ENCODE measurements around the gene TFAP2A.

Gene TFAP2A

GRCh38 chr6:10412461-10413261 lies 2.2 kb downstream of the TFAP2A start:
- Mint-ChIP-seq H3K9me3 (peaks cover 12% of the 10 kb centered on the region), H3K4me3 (peak overlapping the region; percentile 91), H3K4me1 (ENCODE audit: low read depth) (peaks cover 72% of the 10 kb centered on the region), H3K27me3 (peaks cover 92% of the 10 kb centered on the region), H3K27ac (no peak overlapping the region), H3K36me3 (ENCODE audit: low read depth) (peaks cover 7% of the 10 kb centered on the region)
- intact Hi-C loops (cut with micrococcal nuclease): no loop called here

GRCh38 chr6:10411971-10412460 lies 2.9 kb downstream of the TFAP2A start:
- Mint-ChIP-seq H3K4me3 (peak overlapping the region; percentile 91), H3K36me3 (ENCODE audit: low read depth) (peaks cover 7% of the 10 kb centered on the region), H3K4me1 (ENCODE audit: low read depth) (peaks cover 66% of the 10 kb centered on the region), H3K27me3 (peaks cover 92% of the 10 kb centered on the region), H3K27ac (no peak overlapping the region), H3K9me3 (peaks cover 12% of the 10 kb centered on the region)
- intact Hi-C loops (cut with micrococcal nuclease): no loop called here

- Mint-ChIP-seq H3K4me1 (ENCODE audit: low read depth) (peaks cover 60% of the 10 kb centered on the region), H3K27ac (no peak overlapping the region), H3K36me3 (ENCODE audit: low read depth) (peaks cover 7% of the 10 kb centered on the region), H3K4me3 (peak overlapping the region; percentile 91), H3K9me3 (peaks cover 14% of the 10 kb centered on the region), H3K27me3 (peaks cover 92% of the 10 kb centered on the region)
- intact Hi-C loops (cut with micrococcal nuclease): no loop called here
Observed at GRCh38 chr6:10411131-10411970, 3.5 kb downstream of the TFAP2A start.

GRCh38 chr6:10410207-10411050 lies 4.4 kb downstream of the TFAP2A start:
- H3K4me3 Mint-ChIP-seq: no peak overlapping the region
- peaks cover 92% of the 10 kb centered on the region for H3K27me3 Mint-ChIP-seq
- H3K4me1 Mint-ChIP-seq (ENCODE audit: low read depth): peaks cover 57% of the 10 kb centered on the region
- no peak overlapping the region for H3K27ac Mint-ChIP-seq
- H3K9me3 Mint-ChIP-seq: peaks cover 23% of the 10 kb centered on the region
- peaks cover 7% of the 10 kb centered on the region for H3K36me3 Mint-ChIP-seq (ENCODE audit: low read depth)
- intact Hi-C loops (cut with micrococcal nuclease): no loop called here

GRCh38 chr6:10409731-10410206 lies 5.1 kb downstream of the TFAP2A start:
- Mint-ChIP-seq H3K27me3 (peaks cover 92% of the 10 kb centered on the region), H3K27ac (no peak overlapping the region), H3K9me3 (peaks cover 30% of the 10 kb centered on the region), H3K4me3 (no peak overlapping the region), H3K36me3 (ENCODE audit: low read depth) (peaks cover 11% of the 10 kb centered on the region), H3K4me1 (ENCODE audit: low read depth) (peaks cover 50% of the 10 kb centered on the region)
- intact Hi-C loops (cut with micrococcal nuclease): loop anchor here (10.0 kb wide), 1 partner anchor 1975 kb away; the partner anchor contains the start of gene SLC35B3

- intact Hi-C loops (cut with micrococcal nuclease): loop anchor here (10.0 kb wide), 1 partner anchor 1974 kb away; the partner anchor contains the start of gene SLC35B3
- Mint-ChIP-seq H3K27ac (no peak overlapping the region), H3K4me3 (no peak overlapping the region), H3K4me1 (ENCODE audit: low read depth) (peaks cover 46% of the 10 kb centered on the region), H3K9me3 (peaks cover 33% of the 10 kb centered on the region), H3K27me3 (peaks cover 92% of the 10 kb centered on the region), H3K36me3 (ENCODE audit: low read depth) (peaks cover 16% of the 10 kb centered on the region)
Observed at GRCh38 chr6:10409233-10409721, 5.6 kb downstream of the TFAP2A start.

- Mint-ChIP-seq H3K27me3 (peaks cover 89% of the 10 kb centered on the region), H3K27ac (no peak overlapping the region), H3K9me3 (peaks cover 33% of the 10 kb centered on the region), H3K36me3 (ENCODE audit: low read depth) (peaks cover 17% of the 10 kb centered on the region), H3K4me3 (no peak overlapping the region), H3K4me1 (ENCODE audit: low read depth) (peaks cover 43% of the 10 kb centered on the region)
- intact Hi-C loops (cut with micrococcal nuclease): loop anchor here (10.0 kb wide), 1 partner anchor 1974 kb away; the partner anchor contains the start of gene SLC35B3
Observed at GRCh38 chr6:10408457-10408856, 6.4 kb downstream of the TFAP2A start.

- peaks cover 89% of the 10 kb centered on the region for H3K27me3 Mint-ChIP-seq
- H3K4me3 Mint-ChIP-seq: no peak overlapping the region
- H3K4me1 Mint-ChIP-seq (ENCODE audit: low read depth): peaks cover 40% of the 10 kb centered on the region
- intact Hi-C loops (cut with micrococcal nuclease): loop anchor here (10.0 kb wide), 1 partner anchor 1973 kb away; the partner anchor contains the start of gene SLC35B3
- no peak overlapping the region for H3K27ac Mint-ChIP-seq
- peaks cover 33% of the 10 kb centered on the region for H3K9me3 Mint-ChIP-seq
- peaks cover 17% of the 10 kb centered on the region for H3K36me3 Mint-ChIP-seq (ENCODE audit: low read depth)
Observed at GRCh38 chr6:10407674-10408054, 7.2 kb downstream of the TFAP2A start.

- H3K9me3 Mint-ChIP-seq: peaks cover 37% of the 10 kb centered on the region
- H3K4me1 Mint-ChIP-seq (ENCODE audit: low read depth): peaks cover 37% of the 10 kb centered on the region
- peaks cover 14% of the 10 kb centered on the region for H3K36me3 Mint-ChIP-seq (ENCODE audit: low read depth)
- no peak overlapping the region for H3K4me3 Mint-ChIP-seq
- H3K27ac Mint-ChIP-seq: no peak overlapping the region
- intact Hi-C loops (cut with micrococcal nuclease): loop anchor here (10.0 kb wide), 1 partner anchor 1972 kb away; the partner anchor contains the start of gene SLC35B3
- H3K27me3 Mint-ChIP-seq: peaks cover 92% of the 10 kb centered on the region
Observed at GRCh38 chr6:10407018-10407673, 7.7 kb downstream of the TFAP2A start.

- intact Hi-C loops (cut with micrococcal nuclease): loop anchor here (10.0 kb wide), 1 partner anchor 1972 kb away; the partner anchor contains the start of gene SLC35B3
- H3K9me3 Mint-ChIP-seq: peaks cover 43% of the 10 kb centered on the region
- H3K27me3 Mint-ChIP-seq: peaks cover 92% of the 10 kb centered on the region
- peaks cover 10% of the 10 kb centered on the region for H3K36me3 Mint-ChIP-seq (ENCODE audit: low read depth)
- H3K4me1 Mint-ChIP-seq (ENCODE audit: low read depth): peaks cover 31% of the 10 kb centered on the region
- no peak overlapping the region for H3K4me3 Mint-ChIP-seq
- H3K27ac Mint-ChIP-seq: no peak overlapping the region
Observed at GRCh38 chr6:10406556-10406955, 8.3 kb downstream of the TFAP2A start.

- intact Hi-C loops (cut with micrococcal nuclease): loop anchor here (10.0 kb wide), 1 partner anchor 1971 kb away; the partner anchor contains the start of gene SLC35B3
- Mint-ChIP-seq H3K27me3 (peaks cover 91% of the 10 kb centered on the region), H3K4me1 (ENCODE audit: low read depth) (peaks cover 21% of the 10 kb centered on the region), H3K9me3 (peaks cover 43% of the 10 kb centered on the region), H3K36me3 (ENCODE audit: low read depth) (peaks cover 10% of the 10 kb centered on the region), H3K27ac (no peak overlapping the region), H3K4me3 (no peak overlapping the region)
Observed at GRCh38 chr6:10405513-10405900, 9.4 kb downstream of the TFAP2A start.

GRCh38 chr6:10404799-10405512 lies 9.9 kb downstream of the TFAP2A start:
- intact Hi-C loops (cut with micrococcal nuclease): loop anchor here (10.0 kb wide), 1 partner anchor 1970 kb away; the partner anchor contains the start of gene SLC35B3
- peaks cover 10% of the 10 kb centered on the region for H3K36me3 Mint-ChIP-seq (ENCODE audit: low read depth)
- peaks cover 17% of the 10 kb centered on the region for H3K4me1 Mint-ChIP-seq (ENCODE audit: low read depth)
- H3K27me3 Mint-ChIP-seq: peaks cover 91% of the 10 kb centered on the region
- H3K9me3 Mint-ChIP-seq: peaks cover 38% of the 10 kb centered on the region
- H3K27ac Mint-ChIP-seq: peak overlapping the region; percentile 77
- H3K4me3 Mint-ChIP-seq: peak overlapping the region; percentile 78

Data from dendritic cell treated with granulocyte-macrophage colony-stimulating factor and Interleukin-4, amounts not matched to agents 40 ng/mL and 50 ng/mL, for 4 days (primary cell).